HepG2 (cell line): ENCODE measurements around the gene CCDC106. TPM values are rescaled to one million over a fixed set of nuclear protein-coding genes. Genes with fewer than 3 reads are reported as not detected.

ENCODE experiments used
- ATAC-seq: fragments of 200-7000 bp; cut with Tn5 transposase; 3 replicates; pipeline ENCODE4 v1.9.1; 2020; ENCODE audit warnings: mild to moderate bottlenecking, moderate library complexity
- BruUV-seq: library from RNA; stranded (reverse); fragments of 400-500 nt; replicated peaks from 2 replicates; lab custom pipeline; 2021; lab: Mats Ljungman, UMichigan
- CTCF ChIA-PET: fragments of 300-600 bp; formaldehyde crosslinking; extraction: SDS; loops from one replicate; lab custom pipeline; 2021; ENCODE audit warnings: low total read pairs, inconsistent platforms, low intra/inter-chr PET ratio; lab: Yijun Ruan, JAX
- POLR2A ChIA-PET: fragments of 350-600 bp; sonication (Branson Sonifier 250); formaldehyde crosslinking; loops from one replicate; lab custom pipeline; 2020; ENCODE audit warnings: antibody characterized with exemption, inconsistent platforms; lab: Yijun Ruan, JAX
- DNase-seq: peaks from one replicate; pipeline ENCODE4 v3.0.0-alpha.2; 2015; ENCODE audit warnings: low spot score
- FAIRE-seq: peaks from 3 replicates; lab custom pipeline; 2011; peaks lifted over from hg19 to GRCh38; lab: Jason Lieb, UNC
- H2AFZ ChIP-seq: one replicate; pipeline ENCODE4 v1.6.1; 2011; ENCODE audit warnings: low read length, inconsistent platforms
- H3K27ac ChIP-seq: fragments of 300-600 bp; 3 replicates; pipeline ENCODE4 v1.8.0; 2011; ENCODE audit warnings: mixed run types, mild to moderate bottlenecking, mixed read lengths, low read length, inconsistent platforms; ENCODE audit not compliant: insufficient read depth; ENCODE audit errors: extremely low read length
- H3K27me3 ChIP-seq, 2 experiments: fragments of 200-600 bp in 1 of 2; 2 replicates in 1 of 2; 3 replicates in 1 of 2; pipeline versions ENCODE4 v1.6.0 to v1.8.0; 2011; ENCODE audit warnings: low read length in 2 of 2, mild to moderate bottlenecking in 2 of 2, moderate library complexity in 2 of 2, inconsistent platforms in 1 of 2; ENCODE audit not compliant: insufficient read depth in 2 of 2, control insufficient read depth in 1 of 2
- H3K36me3 ChIP-seq, 2 experiments: fragments of 200-600 bp in 1 of 2; replicated peaks in 1 of 2; 2 replicates in 1 of 2; 3 replicates in 1 of 2; pipeline versions ENCODE4 v1.5.1 to v1.8.0; 2011; ENCODE audit warnings: low read length in 2 of 2, inconsistent platforms in 1 of 2; ENCODE audit not compliant: insufficient read depth in 2 of 2, control insufficient read depth in 1 of 2
- H3K4me1 ChIP-seq: 2 replicates; pipeline ENCODE4 v1.5.1; 2012; ENCODE audit warnings: low read length, inconsistent platforms; ENCODE audit not compliant: insufficient read depth
- H3K4me2 ChIP-seq: 2 replicates; pipeline ENCODE4 v1.6.0; 2011; ENCODE audit warnings: low read depth, low read length, inconsistent platforms
- H3K4me3 ChIP-seq, 3 experiments: fragments of 200-600 bp in 1 of 3; sonication (generic), shearing (Covaris generic) in 1 of 3; replicated peaks in 1 of 3; 2 replicates each; pipeline ENCODE4 v1.5.1; 2011 to 2016; ENCODE audit warnings: low read length in 3 of 3, inconsistent platforms in 2 of 3, low read depth in 2 of 3, mild to moderate bottlenecking in 2 of 3, control low read depth in 1 of 3, mixed read lengths in 1 of 3; ENCODE audit not compliant: insufficient read depth in 1 of 3
- H3K79me2 ChIP-seq: one replicate; pipeline ENCODE4 v1.6.1; 2011; ENCODE audit warnings: low read length, inconsistent platforms; ENCODE audit not compliant: insufficient read depth
- H3K9ac ChIP-seq: 2 replicates; pipeline ENCODE4 v1.6.0; 2011; ENCODE audit warnings: mild to moderate bottlenecking, low read depth, low read length, inconsistent platforms; ENCODE audit not compliant: insufficient read depth
- H3K9me3 ChIP-seq: 2 replicates; pipeline ENCODE4 v1.5.1; 2012; ENCODE audit warnings: mild to moderate bottlenecking, low read length
- H4K20me1 ChIP-seq: 2 replicates; pipeline ENCODE4 v1.6.0; 2011; ENCODE audit warnings: inconsistent platforms, mild to moderate bottlenecking, low read length, moderate library complexity; ENCODE audit not compliant: insufficient read depth
- AGO1 ChIP-seq: fragments of 200-400 bp; formaldehyde crosslinking; IDR thresholded peaks from 2 replicates; pipeline ENCODE4 v1.6.1; 2017; ENCODE audit warnings: mild to moderate bottlenecking, low read depth, low read length, moderate library complexity; ENCODE audit not compliant: poor library complexity, severe bottlenecking
- AGO2 ChIP-seq: fragments of 200-400 bp; formaldehyde crosslinking; optimal IDR thresholded peaks from 2 replicates; pipeline ENCODE3; 2017; ENCODE audit warnings: mild to moderate bottlenecking, low read depth, low read length, moderate library complexity
- HNRNPL ChIP-seq: fragments of 200-400 bp; formaldehyde crosslinking; IDR thresholded peaks from 2 replicates; pipeline ENCODE4 v1.6.1; 2017; ENCODE audit warnings: mild to moderate bottlenecking, low read depth, low read length
- MAF1 ChIP-seq: sonication (generic); formaldehyde crosslinking; IDR thresholded peaks from 2 replicates; pipeline ENCODE4 v1.5.0; 2020; ENCODE audit warnings: missing genetic modification reagents, borderline replicate concordance
- RBFOX2 ChIP-seq: fragments of 200-400 bp; formaldehyde crosslinking; IDR thresholded peaks from 2 replicates; pipeline ENCODE4 v1.6.1; 2017; ENCODE audit warnings: low read depth, mild to moderate bottlenecking, low read length
- WGBS: methylation state at CpG from one replicate; pipeline ENCODE4 v1.1.6; 2017; ENCODE audit warnings: low lambda C conversion rate; 5-methylcytosine and 5-hydroxymethylcytosine counted together
- in situ Hi-C: cut with HindIII; loops from 2 replicates; pipeline ENCODE4 v1.10.0; 2017; ENCODE audit warnings: low pct_unique_long_range_greater_than_20kb; ENCODE audit not compliant: extremely low pct_ligation_motif_present
- intact Hi-C: fragments of 100-400 bp; cut with micrococcal nuclease; formaldehyde crosslinking; loops from one replicate; pipeline ENCODE4 v1.10.0; 2022; ENCODE audit not compliant: unreplicated experiment
- polyA plus RNA-seq, 8 experiments: library from polyadenylated mRNA; depleted of rRNA in 3 of 8; stranded (reverse) in 7 of 8; unstranded in 1 of 8; fragments of >200 nt; fragmentation: Illumina TruSeq in 4 of 8; extraction: Trizol in 4 of 8; gene quantifications; 2 replicates each; pipeline versions ENCODE4 v1.2.1 to v1.2.3, GENCODE V29; 2011 to 2016; ENCODE audit warnings: low read depth in 4 of 8, missing spikeins in 1 of 8, mixed read lengths in 1 of 8; ENCODE audit not compliant: insufficient read depth in 1 of 8
- total RNA-seq, 5 experiments: library from RNA; depleted of rRNA; stranded (reverse); fragments of >200 nt; fragmentation: Illumina TruSeq; extraction: Trizol; gene quantifications; 2 replicates each; pipeline ENCODE4 v1.2.3, GENCODE V29; 2016; ENCODE audit warnings: low read depth in 1 of 5
- TF ChIP-seq, protein P1 (sequence below): sonication (generic); formaldehyde crosslinking; IDR thresholded peaks from 2 replicates; pipeline ENCODE4 v1.4.0; 2020; ENCODE audit warnings: missing genetic modification reagents

Gene CCDC106
- total and polyA plus RNA-seq, 2 of the 13 experiments (the other 11 are each of a cell fraction or from before 2014, with no cell fraction given): 4.7 to 8.8 TPM

DNA sequence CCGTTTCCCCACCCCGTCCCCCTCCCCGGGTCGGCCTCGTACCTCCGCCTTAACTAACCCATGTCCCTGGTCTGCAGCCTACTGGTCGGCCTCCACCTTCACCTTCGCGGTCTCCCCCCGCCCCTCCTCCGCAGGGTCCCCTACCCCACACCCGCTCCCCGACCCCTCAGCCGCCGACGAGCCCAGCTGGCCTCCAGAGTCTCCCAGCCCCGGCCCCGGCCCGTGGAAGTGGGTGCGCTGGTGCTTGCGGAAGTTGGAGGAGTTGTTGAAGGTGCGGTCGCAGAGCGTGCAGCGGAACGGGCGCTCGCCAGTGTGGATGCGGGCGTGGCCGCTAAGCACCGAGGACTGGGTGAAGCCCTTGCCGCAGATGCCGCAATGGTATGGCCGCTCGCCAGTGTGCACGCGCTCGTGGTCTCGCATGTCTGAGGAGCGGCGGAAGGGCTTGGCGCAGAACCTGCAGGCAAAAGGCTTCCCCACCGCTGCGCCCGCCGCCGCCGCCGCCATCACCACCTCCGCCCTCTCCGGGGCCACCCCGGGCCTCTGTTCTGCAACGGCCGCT is 26.3 kb upstream of the CCDC106 start:
- TF ChIP-seq AGO1 (peak; percentile 46), HNRNPL (0 out of 2 replicates have a peak, but pooled peaks have one; percentile 10), AGO2 (peak; percentile 74), RBFOX2 (peak; percentile 69; the same call in 1 of the 2 replicates), MAF1 (CRISPR knock-in tag) (no peak)
- TF ChIP-seq, protein P1, sequence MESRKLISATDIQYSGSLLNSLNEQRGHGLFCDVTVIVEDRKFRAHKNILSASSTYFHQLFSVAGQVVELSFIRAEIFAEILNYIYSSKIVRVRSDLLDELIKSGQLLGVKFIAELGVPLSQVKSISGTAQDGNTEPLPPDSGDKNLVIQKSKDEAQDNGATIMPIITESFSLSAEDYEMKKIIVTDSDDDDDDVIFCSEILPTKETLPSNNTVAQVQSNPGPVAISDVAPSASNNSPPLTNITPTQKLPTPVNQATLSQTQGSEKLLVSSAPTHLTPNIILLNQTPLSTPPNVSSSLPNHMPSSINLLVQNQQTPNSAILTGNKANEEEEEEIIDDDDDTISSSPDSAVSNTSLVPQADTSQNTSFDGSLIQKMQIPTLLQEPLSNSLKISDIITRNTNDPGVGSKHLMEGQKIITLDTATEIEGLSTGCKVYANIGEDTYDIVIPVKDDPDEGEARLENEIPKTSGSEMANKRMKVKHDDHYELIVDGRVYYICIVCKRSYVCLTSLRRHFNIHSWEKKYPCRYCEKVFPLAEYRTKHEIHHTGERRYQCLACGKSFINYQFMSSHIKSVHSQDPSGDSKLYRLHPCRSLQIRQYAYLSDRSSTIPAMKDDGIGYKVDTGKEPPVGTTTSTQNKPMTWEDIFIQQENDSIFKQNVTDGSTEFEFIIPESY: 0 out of 2 replicates have a peak, but pooled peaks have one; percentile 5
- TF ChIP-seq, all 625 proteins: peak for 5
- ChIA-PET POLR2A (interaction anchor here (0.7 kb wide), 1 partner anchor 13 kb away, joined by 3 read pairs; no protein-coding TSS in a partner anchor), CTCF (no interaction called here)
- ATAC-seq (no peak), FAIRE-seq (no peak), DNase-seq (no peak)
- intact Hi-C loops: no loop called here
- H3K27ac ChIP-seq: no peak overlapping the region
- WGBS: 97% methylated on average over 40 of the region's 55 CpGs
- BruUV-seq: no TSS peak
- peaks cover 14% of the 10 kb centered on the region; the same call in 1 of the 2 replicates for H4K20me1 ChIP-seq
- H3K9ac ChIP-seq: no peak overlapping the region
- in situ Hi-C loops: no loop called here
- H3K36me3 ChIP-seq: peaks cover 1 to 3% of the 10 kb centered on the region in 2 experiments; a peak in 1 of 5 replicates
- no peak overlapping the region for H3K4me2 ChIP-seq
- H3K79me2 ChIP-seq: peaks cover 4% of the 10 kb centered on the region
- no peak overlapping the region for H2AFZ ChIP-seq
- H3K9me3 ChIP-seq: no peaks in the 10 kb centered on the region
- H3K27me3 ChIP-seq: no peaks in the 10 kb centered on the region
- H3K4me1 ChIP-seq: peaks cover 31% of the 10 kb centered on the region
- H3K4me3 ChIP-seq: no peak overlapping the region
